ENCODE results near the gene WWC1.

The WWC1 gene

GRCh38 chr5:168317521-168318147 is 26.2 kb downstream of the WWC1 start:
- peak overlapping the region; percentile 51 to 94 (median 72) for H3K27ac Mint-ChIP-seq
- no peaks in the 10 kb centered on the region for H3K36me3 Mint-ChIP-seq (ENCODE audit: low read depth)
- H3K9me3 Mint-ChIP-seq = no peaks in the 10 kb centered on the region
- TF ChIP-seq CTCF (IDR thresholded peaks at IDR 0.05; ENCODE audit: unreplicated experiment in 3 of 3) = no peak
- H3K27me3 Mint-ChIP-seq (ENCODE audit: low read depth) = peaks cover 9% of the 10 kb centered on the region
- H3K4me1 Mint-ChIP-seq = peaks cover 30% of the 10 kb centered on the region
- no peak overlapping the region for H3K4me3 Mint-ChIP-seq

- Mint-ChIP-seq H3K4me3 (no peak overlapping the region), H3K4me1 (peaks cover 30% of the 10 kb centered on the region), H3K27me3 (ENCODE audit: low read depth) (peaks cover 9% of the 10 kb centered on the region), H3K27ac (peak overlapping the region in 2 of 3 experiments; percentile 9 to 94), H3K36me3 (ENCODE audit: low read depth) (no peaks in the 10 kb centered on the region), H3K9me3 (no peaks in the 10 kb centered on the region)
- TF ChIP-seq CTCF (IDR thresholded peaks at IDR 0.05; ENCODE audit: unreplicated experiment in 3 of 3) = no peak
Observed at GRCh38 chr5:168318240-168318639, 26.8 kb downstream of the WWC1 start.

DNA sequence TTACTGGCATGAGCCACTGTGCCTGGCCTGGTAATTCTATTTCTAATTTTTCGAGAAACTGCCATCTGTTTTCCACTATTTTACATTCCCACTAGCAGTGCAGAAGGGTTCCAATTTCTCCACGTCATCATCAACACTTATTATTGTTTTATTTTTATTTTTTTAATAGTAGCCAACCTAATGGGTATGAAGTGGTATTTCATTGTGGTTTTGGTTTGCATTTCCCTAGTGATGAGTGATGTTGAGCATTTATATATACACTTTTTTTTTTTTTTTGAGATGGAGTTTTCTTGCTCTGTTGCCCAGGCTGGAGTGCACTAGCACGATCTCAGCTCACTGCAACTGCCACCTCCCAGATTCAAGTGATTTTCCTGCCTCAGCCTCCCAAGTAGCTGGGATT is 28.3 kb downstream of the WWC1 start:
- Mint-ChIP-seq H3K4me1 (peaks cover 23% of the 10 kb centered on the region), H3K27ac (no peak overlapping the region), H3K9me3 (no peaks in the 10 kb centered on the region), H3K4me3 (no peak overlapping the region), H3K27me3 (ENCODE audit: low read depth) (peaks cover 9% of the 10 kb centered on the region), H3K36me3 (ENCODE audit: low read depth) (no peaks in the 10 kb centered on the region)
- no peak for TF ChIP-seq CTCF (IDR thresholded peaks at IDR 0.05; ENCODE audit: unreplicated experiment in 3 of 3)

- H3K27ac Mint-ChIP-seq = no peak overlapping the region
- H3K4me1 Mint-ChIP-seq = peaks cover 15% of the 10 kb centered on the region
- H3K36me3 Mint-ChIP-seq (ENCODE audit: low read depth) = no peaks in the 10 kb centered on the region
- peaks cover 7% of the 10 kb centered on the region for H3K27me3 Mint-ChIP-seq (ENCODE audit: low read depth)
- H3K4me3 Mint-ChIP-seq = no peak overlapping the region
- H3K9me3 Mint-ChIP-seq = no peaks in the 10 kb centered on the region
- TF ChIP-seq CTCF (IDR thresholded peaks at IDR 0.05; ENCODE audit: unreplicated experiment in 3 of 3) = no peak
Observed at GRCh38 chr5:168320805-168321204, 29.4 kb downstream of the WWC1 start.

GRCh38 chr5:168324859-168325630 is 33.6 kb downstream of the WWC1 start:
- Mint-ChIP-seq H3K27ac (no peak overlapping the region), H3K4me3 (no peak overlapping the region), H3K36me3 (ENCODE audit: low read depth) (no peaks in the 10 kb centered on the region), H3K27me3 (ENCODE audit: low read depth) (no peaks in the 10 kb centered on the region), H3K4me1 (peaks cover 23% of the 10 kb centered on the region), H3K9me3 (no peaks in the 10 kb centered on the region)
- no peak for TF ChIP-seq CTCF (IDR thresholded peaks at IDR 0.05; ENCODE audit: unreplicated experiment in 3 of 3)
